GM21786 (cell line): Measurements from ENCODE around the gene UQCR10.

Experiments
- ATAC-seq: cut with Tn5 transposase; IDR thresholded peaks from one replicate; pipeline ENCODE4 v1.9.1; 2021; ENCODE audit not compliant: unreplicated experiment

UQCR10 gene

GRCh38 chr22:29767171-29768051 is at the start of gene UQCR10:
Gene UQCR10, plus strand, starts transcription at chr22:29767369. Its CDS starts 30 bp downstream, at chr22:29767399.
- ATAC-seq = peak; percentile 61

GRCh38 chr22:29717789-29718188 is 49.4 kb upstream of the UQCR10 start:
- ATAC-seq = no peak

GRCh38 chr22:29718949-29719898 is 47.9 kb upstream of the UQCR10 start:
- no peak for ATAC-seq

- ATAC-seq = no peak
Measured at GRCh38 chr22:29719899-29720645, 47.1 kb upstream of the UQCR10 start, which contains the start of gene CABP7. Gene CABP7, plus strand, starts transcription at chr22:29720003. Its CDS starts 422 bp downstream, at chr22:29720425.

GRCh38 chr22:29720811-29721323 is 46.3 kb upstream of the UQCR10 start:
- no peak for ATAC-seq

GRCh38 chr22:29722151-29722550 is 45.0 kb upstream of the UQCR10 start:
- no peak for ATAC-seq

- ATAC-seq = no peak
Measured at GRCh38 chr22:29722587-29722986, 44.6 kb upstream of the UQCR10 start.

GRCh38 chr22:29723766-29724165 is 43.4 kb upstream of the UQCR10 start:
- no peak for ATAC-seq

- no peak for ATAC-seq
Measured at GRCh38 chr22:29724843-29725242, 42.3 kb upstream of the UQCR10 start.

GRCh38 chr22:29726106-29726505 is 41.1 kb upstream of the UQCR10 start:
- no peak for ATAC-seq

- no peak for ATAC-seq
Measured at GRCh38 chr22:29726512-29727130, 40.5 kb upstream of the UQCR10 start.

- ATAC-seq = no peak
Measured at GRCh38 chr22:29727131-29727523, 40.0 kb upstream of the UQCR10 start.

GRCh38 chr22:29729161-29729560 is 38.0 kb upstream of the UQCR10 start:
- no peak for ATAC-seq

- no peak for ATAC-seq
Measured at GRCh38 chr22:29731058-29731850, 35.9 kb upstream of the UQCR10 start.

- no peak for ATAC-seq
Measured at GRCh38 chr22:29732883-29733282, 34.3 kb upstream of the UQCR10 start.

GRCh38 chr22:29733362-29734201 is 33.6 kb upstream of the UQCR10 start:
- ATAC-seq = no peak

- ATAC-seq = no peak
Measured at GRCh38 chr22:29734406-29734805, 32.8 kb upstream of the UQCR10 start.

GRCh38 chr22:29734838-29735237 is 32.3 kb upstream of the UQCR10 start:
- ATAC-seq = no peak
